Activated CD8-positive, alpha-beta memory T cell treated with anti-CD3 and anti-CD28 coated beads, Interleukin-2, amount 50 U/mL, for 1 hour (primary cell): ENCODE measurements around the gene FBRSL1.

ENCODE experiments used
- DNase-seq: peaks from one replicate; pipeline ENCODE4 v3.0.0-alpha.2; 2020; ENCODE audit errors: extremely low read depth

Gene FBRSL1

GRCh38 chr12:132511516-132512196 lies 21.7 kb downstream of the FBRSL1 start:
- no peak for DNase-seq

DNA sequence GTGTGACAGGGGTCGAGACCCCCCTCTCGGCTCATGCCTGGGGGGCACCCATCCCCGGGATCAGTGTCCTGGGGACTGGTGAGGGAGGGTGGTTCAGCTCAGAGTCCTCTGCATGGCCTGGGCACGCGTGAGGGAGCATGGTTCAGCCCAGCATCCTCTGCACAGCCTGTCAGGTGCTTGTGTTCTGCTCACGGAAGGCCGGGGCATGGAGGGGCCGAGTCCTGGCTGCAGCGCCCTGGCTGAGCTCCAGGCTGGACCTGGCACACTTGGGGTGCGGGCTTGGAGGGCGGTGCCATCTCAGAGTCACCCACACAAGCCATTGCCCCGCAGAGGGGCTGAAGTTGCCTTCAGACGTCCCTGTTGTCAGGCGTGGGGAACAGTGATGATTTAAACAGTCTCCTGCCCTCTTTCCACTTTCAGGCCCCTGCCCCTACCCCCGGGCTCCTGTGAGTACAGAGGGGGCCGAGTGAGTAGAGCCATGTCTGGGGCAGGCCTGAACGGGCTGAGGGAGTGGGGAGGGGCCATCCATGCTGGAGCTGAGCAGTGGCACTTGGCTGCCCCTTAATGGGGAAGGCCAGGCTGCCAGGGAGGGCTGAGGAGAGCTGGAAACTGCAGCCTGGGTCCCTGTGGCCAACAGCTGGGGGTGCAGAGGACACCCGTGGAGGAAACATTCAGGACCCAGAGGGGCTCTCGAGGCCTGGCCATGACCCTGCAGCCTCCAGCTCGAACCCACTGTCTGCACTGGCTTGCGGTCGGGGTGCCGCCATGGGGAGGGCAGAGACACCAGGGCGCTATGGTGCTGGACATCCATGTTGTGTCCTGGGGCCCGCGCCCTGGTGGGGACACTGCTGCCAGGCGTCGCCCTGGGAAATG lies 22.5 kb downstream of the FBRSL1 start:
- DNase-seq: no peak

DNA sequence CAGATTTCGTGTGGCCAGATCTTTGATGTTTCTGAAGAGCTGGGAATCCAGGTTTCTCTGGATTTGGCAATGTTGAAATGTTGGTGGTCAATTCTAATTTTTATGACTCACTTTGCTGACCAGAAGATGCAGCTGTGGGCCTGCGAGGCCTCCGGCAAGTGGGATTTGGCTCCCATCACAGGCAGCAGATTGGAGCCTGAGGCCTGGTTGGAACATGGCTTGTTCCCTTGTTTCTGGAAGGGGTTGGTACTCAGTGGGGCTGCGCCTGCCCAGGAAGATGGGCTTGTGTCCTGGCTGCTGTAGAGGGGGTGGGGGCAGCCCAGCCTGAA lies 23.1 kb downstream of the FBRSL1 start:
- DNase-seq: no peak

DNA sequence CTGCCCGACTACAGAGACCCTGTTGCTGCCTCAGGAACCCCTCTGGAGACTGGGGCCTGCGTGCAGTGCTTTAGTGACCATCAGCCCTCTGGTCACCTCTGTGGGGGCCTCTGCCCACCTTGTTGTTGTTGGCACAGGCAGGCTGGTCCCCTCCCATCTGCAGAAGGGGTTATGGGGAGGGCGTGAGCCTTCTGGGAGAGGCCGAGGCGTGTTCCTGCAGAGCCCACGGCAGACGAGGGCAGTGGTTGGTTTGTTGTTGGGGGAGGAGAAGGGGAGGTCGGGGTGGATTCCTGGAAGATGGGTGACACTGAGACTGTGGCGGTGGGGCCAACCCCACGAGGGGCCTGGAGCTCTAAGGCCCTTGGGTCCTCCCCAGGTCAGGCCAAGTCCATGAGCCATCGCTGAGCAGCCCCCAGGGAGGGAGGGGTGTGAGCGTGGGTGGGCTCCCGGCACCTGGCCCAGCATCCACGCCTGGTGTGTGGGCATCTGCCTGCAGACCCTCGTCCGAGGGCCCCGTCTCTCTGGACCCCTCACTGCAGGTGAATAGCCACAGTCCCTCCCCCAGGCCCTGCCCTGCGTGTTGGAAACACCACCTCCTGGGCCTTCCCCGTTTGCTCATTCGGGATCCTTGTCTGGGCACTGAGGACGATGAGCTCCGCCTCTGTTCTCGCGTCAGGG lies 23.6 kb downstream of the FBRSL1 start:
- no peak for DNase-seq

DNA sequence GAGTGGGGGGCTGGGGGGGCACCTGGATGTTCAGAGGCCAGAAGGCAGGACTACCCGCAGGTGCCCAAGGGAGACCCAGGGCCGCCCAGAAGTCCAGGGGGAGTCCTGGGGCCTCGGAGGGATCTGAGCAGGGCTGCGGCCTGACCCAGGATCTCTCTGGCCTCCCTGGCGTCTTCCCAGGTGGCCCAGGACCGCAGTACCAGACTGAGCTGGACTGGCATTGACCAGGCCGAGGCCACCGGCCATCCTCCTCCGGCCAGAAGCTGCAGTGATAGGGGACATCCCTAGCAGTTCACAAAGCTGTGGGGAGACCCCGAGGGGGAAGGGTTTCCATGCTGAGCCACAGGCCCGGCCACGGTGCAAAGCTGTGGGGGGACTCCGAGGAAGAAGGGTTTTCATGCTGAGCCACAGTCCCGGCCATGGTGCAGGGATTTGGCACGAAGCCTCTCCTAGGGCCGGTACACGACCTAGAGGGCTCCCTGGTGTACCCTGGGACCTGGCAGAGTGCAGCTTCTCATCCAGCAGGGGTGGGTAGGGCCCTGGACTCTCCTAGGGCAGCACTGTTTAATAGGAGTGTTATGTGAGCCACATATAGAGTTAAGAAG lies 24.4 kb downstream of the FBRSL1 start:
- DNase-seq: no peak

- no peak for DNase-seq
Observed at GRCh38 chr12:132514838-132515237, 24.9 kb downstream of the FBRSL1 start.

DNA sequence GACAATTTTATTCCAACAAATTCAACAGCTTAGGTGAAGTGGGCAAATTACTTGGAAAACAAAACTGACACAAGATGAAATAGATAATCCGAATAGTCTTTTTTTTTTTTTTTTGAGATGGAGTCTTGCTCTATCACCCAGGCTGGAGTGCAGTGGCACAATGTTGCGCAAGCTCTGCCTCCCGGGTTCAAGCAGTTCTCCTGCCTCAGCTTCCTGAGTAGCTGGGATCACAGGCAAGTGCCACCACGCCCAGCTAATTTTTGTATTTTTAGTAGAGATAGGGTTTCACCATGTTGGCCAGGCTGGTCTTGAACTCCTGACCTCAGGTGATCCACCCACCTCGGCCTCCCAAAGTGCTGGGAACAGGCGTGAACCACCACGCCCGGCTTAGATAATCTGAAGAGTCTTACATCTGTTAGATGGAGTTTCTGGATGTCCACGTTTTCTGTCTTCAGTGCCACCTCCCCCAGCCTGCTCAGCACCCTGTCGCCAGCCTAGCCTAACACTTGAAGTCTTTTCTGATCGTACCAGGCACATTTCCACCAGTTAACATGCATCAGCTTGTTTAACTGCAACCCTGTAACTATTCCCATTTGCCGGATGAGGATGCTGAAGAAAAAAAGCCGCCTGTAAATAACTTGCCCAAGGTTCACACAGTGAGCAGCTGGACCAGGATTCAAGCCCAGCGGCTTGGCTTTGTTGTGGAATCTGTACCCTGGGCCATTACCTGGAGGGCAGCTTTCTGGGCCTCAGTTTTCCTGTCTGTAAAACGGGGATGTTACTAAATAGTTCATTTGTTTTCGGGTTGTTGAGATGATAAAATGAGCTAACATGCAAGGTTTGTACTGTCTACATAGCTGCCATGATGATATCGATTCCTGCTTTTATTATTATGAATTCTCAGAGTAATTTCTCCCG lies 26.4 kb downstream of the FBRSL1 start:
- DNase-seq: no peak

DNA sequence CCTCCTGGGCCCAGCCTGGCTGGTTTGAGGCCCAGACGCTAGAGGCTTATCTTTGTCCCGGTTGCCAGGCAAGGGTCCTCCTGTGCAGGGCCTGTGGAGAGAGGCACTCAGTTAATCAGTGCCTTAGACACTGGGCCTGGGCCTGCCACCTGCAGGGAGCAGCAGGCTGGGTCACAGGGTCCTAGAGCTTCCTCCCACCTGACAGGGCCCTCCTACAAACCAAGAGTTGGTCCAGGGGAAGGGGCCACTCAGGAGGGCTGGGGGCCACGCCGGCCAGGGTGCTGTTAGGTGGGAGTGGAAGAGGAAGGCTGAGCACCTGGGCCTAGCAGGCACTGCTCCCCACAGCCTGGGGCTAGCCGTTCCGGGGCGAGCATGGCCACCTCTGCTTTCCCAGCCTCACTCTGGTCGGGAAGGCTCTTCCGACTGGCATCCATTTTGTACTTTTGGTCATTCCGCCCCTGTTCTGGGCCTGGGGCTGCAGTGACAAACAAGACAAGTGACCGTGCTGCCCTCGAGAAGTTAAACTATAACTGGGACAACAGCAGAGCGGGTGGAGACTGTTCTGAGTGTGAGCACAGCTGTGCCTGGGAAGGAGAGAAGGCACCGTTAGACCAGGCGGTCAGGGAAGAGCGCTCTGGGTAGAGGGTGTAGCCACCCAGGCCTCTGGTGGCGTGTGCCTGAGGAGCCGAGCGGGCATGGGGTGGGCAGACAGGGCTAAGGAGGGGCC lies 27.2 kb downstream of the FBRSL1 start:
- DNase-seq: no peak

DNA sequence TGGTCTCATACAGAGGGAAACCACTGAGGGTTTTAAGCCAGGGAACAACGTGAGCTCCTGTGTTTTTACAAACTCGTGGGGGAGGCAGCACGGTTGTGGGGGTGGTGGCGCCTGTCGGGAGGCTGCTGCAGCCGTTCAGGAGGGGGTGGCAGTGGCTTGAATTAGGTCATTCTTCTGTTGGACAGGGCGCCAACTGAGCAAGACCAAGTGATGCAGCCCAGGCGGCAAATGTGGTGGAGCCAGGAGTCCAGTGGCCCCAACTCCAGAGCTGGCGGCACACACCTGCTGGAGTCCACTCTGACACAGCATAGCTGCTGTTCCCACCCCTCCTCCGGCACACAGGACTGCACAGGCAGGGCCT lies 27.8 kb downstream of the FBRSL1 start:
- no peak for DNase-seq

GRCh38 chr12:132518354-132518992 lies 28.5 kb downstream of the FBRSL1 start:
- DNase-seq: no peak

- no peak for DNase-seq
Observed at GRCh38 chr12:132520421-132521199, 30.7 kb downstream of the FBRSL1 start.

DNA sequence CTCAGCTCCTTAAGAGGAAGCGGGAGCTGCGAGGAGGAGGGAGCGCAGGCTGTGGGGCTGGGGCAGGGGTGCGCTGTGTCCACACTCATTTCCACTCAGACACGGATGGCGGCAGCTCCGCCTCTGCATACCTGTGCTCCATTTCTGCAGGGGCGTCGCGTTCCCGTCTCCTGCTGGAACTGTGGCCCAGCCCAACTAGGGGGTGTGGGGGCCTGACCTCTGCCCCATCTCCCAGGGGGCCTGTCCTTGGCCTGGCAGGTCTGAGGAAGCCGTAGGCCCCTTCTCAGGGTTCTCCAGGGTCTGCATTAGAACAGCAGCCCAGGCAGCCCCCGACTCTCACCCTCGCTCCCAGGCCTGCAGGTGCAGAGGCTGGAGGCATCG lies 31.2 kb downstream of the FBRSL1 start:
- no peak for DNase-seq

DNA sequence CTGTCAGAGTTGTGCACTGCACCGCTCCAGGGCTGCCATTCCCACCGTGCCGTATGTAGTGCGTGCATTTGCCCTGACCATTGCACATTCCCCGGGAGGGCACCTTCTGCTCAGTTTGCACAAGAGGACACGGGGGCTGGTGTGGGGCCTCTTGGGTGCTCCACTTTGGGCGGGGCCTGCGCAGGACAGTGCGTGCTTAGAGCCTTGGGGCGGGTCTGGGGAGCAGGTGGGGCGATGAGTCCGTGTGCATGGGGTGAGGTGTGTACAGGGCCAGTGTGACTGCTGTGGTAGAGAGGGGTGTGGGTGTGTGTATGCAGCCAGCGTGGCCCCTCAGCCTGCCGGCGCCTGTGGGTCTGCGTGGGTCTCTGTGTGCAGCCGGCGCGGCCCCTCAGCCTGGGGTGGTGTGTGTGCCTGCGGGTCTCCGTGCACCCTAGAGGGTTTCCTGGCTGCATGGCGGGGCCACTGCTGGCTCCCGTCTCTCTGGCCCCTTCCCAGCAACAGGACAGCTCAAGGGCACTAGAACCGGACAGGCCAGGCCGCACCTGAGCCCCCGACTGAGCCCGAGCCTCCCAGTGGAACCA lies 31.9 kb downstream of the FBRSL1 start:
- no peak for DNase-seq

GRCh38 chr12:132522592-132523380 lies 32.8 kb downstream of the FBRSL1 start:
- DNase-seq: no peak

- DNase-seq: peak; percentile 40
Observed at GRCh38 chr12:132523576-132524331, 33.8 kb downstream of the FBRSL1 start.

GRCh38 chr12:132524405-132524804 lies 34.5 kb downstream of the FBRSL1 start:
- no peak for DNase-seq

- DNase-seq: no peak
Observed at GRCh38 chr12:132525011-132525832, 35.3 kb downstream of the FBRSL1 start.
